Measurements from ENCODE around the gene KRT20. TPM values are rescaled to one million over a fixed set of nuclear protein-coding genes. Genes with fewer than 3 reads are reported as not detected.
A peak's percentile ranks its signal among the peaks of the same experiment; 100 is the strongest.

The KRT20 gene
- total and polyA plus RNA-seq, 2 experiments from 2014 or later: not detected

DNA sequence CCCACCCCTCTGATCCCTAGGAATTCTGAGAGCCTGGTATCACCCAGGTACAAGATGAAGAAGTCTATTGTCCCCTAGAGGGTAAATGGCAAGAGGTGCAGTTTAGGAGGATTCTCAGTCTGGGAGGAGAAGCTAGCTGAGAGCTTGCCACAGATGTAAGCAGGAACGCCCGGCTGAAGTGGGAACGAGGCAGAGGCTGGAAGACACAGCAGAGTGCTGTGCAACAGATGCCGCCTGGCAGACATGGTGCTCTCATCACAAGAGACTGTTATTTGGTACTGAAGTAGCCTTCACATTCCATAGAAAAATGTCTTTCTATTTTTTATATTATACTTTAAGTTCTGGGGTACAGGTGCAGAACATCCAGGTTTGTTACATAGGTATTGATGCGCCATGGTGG, 20.3 kb upstream of the KRT20 start:
- Histone ChIP-seq H3K4me1 (ENCODE audit: insufficient read depth) (peaks cover 46% of the 10 kb centered on the region), H4K20me1 (ENCODE audit: insufficient read depth) (no peaks in the 10 kb centered on the region), H3K4me3 (no peak overlapping the region), H3K27ac (no peak overlapping the region), H3F3A (ENCODE audit: insufficient read depth) (peaks cover 34% of the 10 kb centered on the region), H3K79me2 (ENCODE audit: insufficient read depth) (no peaks in the 10 kb centered on the region), H3K4me2 (ENCODE audit: unreplicated experiment) (no peak overlapping the region), H2AFZ (no peak overlapping the region), H3K9me2 (ENCODE audit: insufficient read depth) (no peaks in the 10 kb centered on the region), H3K36me3 (ENCODE audit: low read depth) (no peaks in the 10 kb centered on the region), H3K27me3 (replicated peaks; ENCODE audit: insufficient read depth) (no peaks in the 10 kb centered on the region), H3K9ac (no peak overlapping the region), H3K9me3 (ENCODE audit: low read depth) (no peaks in the 10 kb centered on the region)
- no peak for DNase-seq
- in situ Hi-C loops (cut with MboI): loop anchor here (10.0 kb wide), 2 partner anchors 91 to 419 kb away; no protein-coding TSS in a partner anchor
- 79 to 83% methylated on average over 5 of the region's 5 CpGs for WGBS, 2 experiments (ENCODE audit: low coverage in 1 of 2, low lambda C conversion rate in 2 of 2, missing lambda C conversion rate in 2 of 2)
- TF ChIP-seq EZH2 (IDR thresholded peaks at IDR 0.05; ENCODE audit: insufficient read depth, poor library complexity, severe bottlenecking) (no peak), EZH2phosphoT487 (IDR thresholded peaks at IDR 0.05; ENCODE audit: insufficient read depth, low read depth) (no peak)

DNA sequence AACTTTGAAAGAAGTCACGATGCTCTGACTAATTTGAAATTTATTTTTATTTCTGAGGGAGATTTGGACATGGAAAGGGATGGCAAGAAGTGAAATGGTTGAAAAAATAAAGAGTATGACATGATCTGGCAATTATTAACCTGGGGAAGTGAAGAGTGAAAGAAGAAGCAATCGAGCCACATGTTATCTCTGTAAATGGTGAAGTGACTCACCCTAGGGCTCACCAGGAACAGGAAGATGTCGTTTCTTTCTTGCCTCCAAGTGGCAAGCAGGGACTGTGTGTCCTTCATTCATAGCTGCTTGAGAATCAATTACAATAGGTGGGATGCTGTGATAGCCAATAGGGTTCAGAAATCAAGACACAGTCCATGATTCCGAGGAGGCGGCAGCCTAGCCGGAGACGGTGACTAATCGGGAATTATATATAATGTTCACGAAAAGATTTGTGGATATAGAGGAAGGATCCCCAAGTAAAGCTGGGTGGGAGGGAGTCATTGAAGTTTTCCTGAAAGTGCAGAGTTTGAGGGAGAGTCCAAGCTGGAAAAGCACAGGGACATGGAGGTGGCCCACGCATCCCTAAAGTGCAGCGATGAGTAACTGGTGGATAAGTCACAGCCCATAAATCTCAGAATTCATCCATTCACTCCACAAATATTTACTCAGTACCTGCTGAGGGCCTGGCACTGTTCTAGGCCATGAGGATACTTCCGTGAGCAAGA, 18.2 kb upstream of the KRT20 start:
- Histone ChIP-seq H3F3A (ENCODE audit: insufficient read depth) (peaks cover 21% of the 10 kb centered on the region), H3K9me3 (ENCODE audit: low read depth) (no peaks in the 10 kb centered on the region), H3K27ac (peak overlapping the region; percentile 80), H4K20me1 (ENCODE audit: insufficient read depth) (no peaks in the 10 kb centered on the region), H3K27me3 (replicated peaks; ENCODE audit: insufficient read depth) (no peaks in the 10 kb centered on the region), H3K4me1 (ENCODE audit: insufficient read depth) (peaks cover 27% of the 10 kb centered on the region), H3K79me2 (ENCODE audit: insufficient read depth) (no peaks in the 10 kb centered on the region), H3K4me2 (ENCODE audit: unreplicated experiment) (peak overlapping the region; percentile 53), H3K4me3 (peak overlapping the region; percentile 33; the same call in 1 of the 2 replicates), H2AFZ (peak overlapping the region; percentile 15; the same call in 1 of the 2 replicates), H3K9me2 (ENCODE audit: insufficient read depth) (no peaks in the 10 kb centered on the region), H3K36me3 (ENCODE audit: low read depth) (no peaks in the 10 kb centered on the region), H3K9ac (peak overlapping the region; percentile 49)
- WGBS, 2 experiments (ENCODE audit: low coverage in 1 of 2, low lambda C conversion rate in 2 of 2, missing lambda C conversion rate in 2 of 2): 17 to 20% methylated on average over 12 of the region's 12 CpGs
- TF ChIP-seq EZH2 (IDR thresholded peaks at IDR 0.05; ENCODE audit: insufficient read depth, poor library complexity, severe bottlenecking): no peak
- no peak for TF ChIP-seq EZH2phosphoT487 (IDR thresholded peaks at IDR 0.05; ENCODE audit: insufficient read depth, low read depth)
- in situ Hi-C loops (cut with MboI): loop anchor here (10.0 kb wide), 2 partner anchors 88 to 422 kb away; no protein-coding TSS in a partner anchor
- DNase-seq: peak; percentile 78

DNA sequence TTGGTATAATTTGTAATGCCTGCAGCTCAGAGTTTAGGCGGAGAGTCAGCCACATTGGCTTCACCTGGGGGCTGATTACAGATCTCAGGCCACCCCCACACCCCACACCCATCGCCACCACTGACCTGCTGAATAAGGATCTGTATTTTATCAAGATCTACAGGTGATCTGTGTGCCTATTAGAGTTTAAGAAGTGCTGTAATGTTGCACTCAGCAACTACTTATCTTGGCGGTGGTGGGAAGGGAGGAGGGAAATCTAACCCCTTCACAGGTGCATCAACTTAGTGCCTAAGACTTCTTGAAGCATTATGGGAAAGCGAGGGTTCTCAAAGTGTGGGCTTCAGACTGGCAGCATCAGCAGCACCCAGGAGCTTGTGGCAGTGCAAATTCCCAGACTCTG, 17.5 kb upstream of the KRT20 start:
- Histone ChIP-seq H3F3A (ENCODE audit: insufficient read depth) (peaks cover 21% of the 10 kb centered on the region), H4K20me1 (ENCODE audit: insufficient read depth) (no peaks in the 10 kb centered on the region), H3K4me1 (ENCODE audit: insufficient read depth) (peaks cover 23% of the 10 kb centered on the region), H3K9me2 (ENCODE audit: insufficient read depth) (no peaks in the 10 kb centered on the region), H3K79me2 (ENCODE audit: insufficient read depth) (no peaks in the 10 kb centered on the region), H3K27me3 (replicated peaks; ENCODE audit: insufficient read depth) (no peaks in the 10 kb centered on the region), H3K9me3 (ENCODE audit: low read depth) (no peaks in the 10 kb centered on the region), H3K27ac (peak overlapping the region; percentile 80), H3K9ac (peak overlapping the region; percentile 49; the same call in 1 of the 2 replicates), H2AFZ (no peak overlapping the region), H3K4me2 (ENCODE audit: unreplicated experiment) (peak overlapping the region; percentile 53), H3K4me3 (no peak overlapping the region; the same call in 1 of the 2 replicates), H3K36me3 (ENCODE audit: low read depth) (no peaks in the 10 kb centered on the region)
- in situ Hi-C loops (cut with MboI): loop anchor here (10.0 kb wide), 2 partner anchors 88 to 422 kb away; no protein-coding TSS in a partner anchor
- no peak for DNase-seq
- TF ChIP-seq EZH2 (IDR thresholded peaks at IDR 0.05; ENCODE audit: insufficient read depth, poor library complexity, severe bottlenecking) (no peak), EZH2phosphoT487 (IDR thresholded peaks at IDR 0.05; ENCODE audit: insufficient read depth, low read depth) (no peak)
- 97% methylated on average over 4 of the region's 4 CpGs for WGBS, 2 experiments (ENCODE audit: low coverage in 1 of 2, low lambda C conversion rate in 2 of 2, missing lambda C conversion rate in 2 of 2)

DNA sequence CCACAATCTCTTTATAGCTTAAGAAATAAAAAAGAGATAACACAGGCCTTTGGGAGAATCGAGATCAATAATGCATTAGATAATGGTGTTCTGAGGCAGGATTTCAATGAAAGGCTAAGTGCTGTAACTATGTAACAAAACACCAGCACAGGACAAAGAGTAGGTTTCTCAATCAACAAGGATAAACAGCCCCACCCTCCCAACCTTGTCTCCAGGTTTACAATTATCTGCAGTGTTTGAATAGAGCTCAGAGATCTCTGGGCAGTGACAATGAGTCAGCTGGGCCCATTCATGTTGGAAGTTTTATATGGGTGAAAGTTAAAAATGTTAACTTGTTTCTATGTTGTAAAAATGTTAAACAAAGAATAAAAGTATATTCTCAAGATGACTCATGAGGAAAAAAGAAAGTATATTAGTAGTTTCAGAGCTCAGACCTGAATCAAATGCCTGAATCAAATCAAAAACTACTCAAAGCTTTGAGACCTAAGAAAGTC, 17.0 kb upstream of the KRT20 start:
- no peak overlapping the region for H3K4me3 ChIP-seq
- DNase-seq: peak; percentile 61
- H3K27me3 ChIP-seq (replicated peaks; ENCODE audit: insufficient read depth): no peaks in the 10 kb centered on the region
- peak overlapping the region; percentile 80 for H3K27ac ChIP-seq
- peak overlapping the region; percentile 53 for H3K4me2 ChIP-seq (ENCODE audit: unreplicated experiment)
- TF ChIP-seq EZH2 (IDR thresholded peaks at IDR 0.05; ENCODE audit: insufficient read depth, poor library complexity, severe bottlenecking) (no peak), EZH2phosphoT487 (IDR thresholded peaks at IDR 0.05; ENCODE audit: insufficient read depth, low read depth) (no peak)
- H3K36me3 ChIP-seq (ENCODE audit: low read depth): no peaks in the 10 kb centered on the region
- no peaks in the 10 kb centered on the region for H3K79me2 ChIP-seq (ENCODE audit: insufficient read depth)
- no peaks in the 10 kb centered on the region for H3K9me2 ChIP-seq (ENCODE audit: insufficient read depth)
- peak overlapping the region; percentile 49; the same call in 1 of the 2 replicates for H3K9ac ChIP-seq
- peaks cover 23% of the 10 kb centered on the region for H3K4me1 ChIP-seq (ENCODE audit: insufficient read depth)
- 94 to 100% methylated on average over 1 of the region's 1 CpG for WGBS, 2 experiments (ENCODE audit: low coverage in 1 of 2, low lambda C conversion rate in 2 of 2, missing lambda C conversion rate in 2 of 2)
- in situ Hi-C loops (cut with MboI): loop anchor here (10.0 kb wide), 2 partner anchors 87 to 423 kb away; no protein-coding TSS in a partner anchor
- no peak overlapping the region for H2AFZ ChIP-seq
- H3K9me3 ChIP-seq (ENCODE audit: low read depth): no peaks in the 10 kb centered on the region
- H4K20me1 ChIP-seq (ENCODE audit: insufficient read depth): no peaks in the 10 kb centered on the region
- H3F3A ChIP-seq (ENCODE audit: insufficient read depth): peaks cover 21% of the 10 kb centered on the region

Data from GM23248 (cell line).